ENCODE results near the gene DDR2. TPM values are rescaled to one million over a fixed set of nuclear protein-coding genes. Genes with fewer than 3 reads are reported as not detected.

The DDR2 gene
- total RNA-seq, 1 experiment from 2014 or later = 0.77 TPM

- no peak for TF ChIP-seq EZH2 (IDR thresholded peaks at IDR 0.05; ENCODE audit: low read length, unreplicated experiment)
- no peak for TF ChIP-seq CTCF (conservative IDR thresholded peaks at IDR 0.05; ENCODE audit: low read depth, low read length)
- TF ChIP-seq EZH2phosphoT487 (IDR thresholded peaks at IDR 0.05; ENCODE audit: borderline replicate concordance, low read length) = no peak
- H3K4me1 ChIP-seq (ENCODE audit: insufficient read depth, low read length) = peaks cover 23% of the 10 kb centered on the region
- DNase-seq (no peak), ATAC-seq (no peak)
- H3F3A ChIP-seq (ENCODE audit: low read length, unreplicated experiment) = no peaks in the 10 kb centered on the region
- no peak overlapping the region for H3K4me3 ChIP-seq (ENCODE audit: low read length)
- H2AFZ ChIP-seq (ENCODE audit: low read length) = no peak overlapping the region
- H3K27ac ChIP-seq (ENCODE audit: low read length) = no peak overlapping the region
- H3K9ac ChIP-seq (ENCODE audit: low read length) = no peak overlapping the region
- POLR2A ChIA-PET (ENCODE audit: unreplicated experiment) = no interaction called here
- CTCF ChIA-PET = no interaction called here
- intact Hi-C loops (cut with micrococcal nuclease) = loop anchor here (5.0 kb wide), 1 partner anchor 67 kb away; no protein-coding TSS in a partner anchor
- H3K9me2 ChIP-seq (replicated peaks; ENCODE audit: low read length) = no peaks in the 10 kb centered on the region
- H3K4me2 ChIP-seq (ENCODE audit: low read length) = no peak overlapping the region
- peaks cover 3% of the 10 kb centered on the region; the same call in 1 of the 2 replicates for H3K9me3 ChIP-seq (ENCODE audit: low read length)
- BruUV-seq (replicated peaks) = no TSS peak
- H3K36me3 ChIP-seq (ENCODE audit: low read depth, low read length) = peaks cover 4% of the 10 kb centered on the region; the same call in 1 of the 2 replicates
- no peaks in the 10 kb centered on the region for H3K27me3 ChIP-seq (ENCODE audit: low read length)
- H3K79me2 ChIP-seq (ENCODE audit: low read length) = no peaks in the 10 kb centered on the region
- no peaks in the 10 kb centered on the region for H4K20me1 ChIP-seq (ENCODE audit: low read length)
These were observed 47.0 kb downstream of the DDR2 start for GRCh38 chr1:162679298-162679697.

- H3K9me2 ChIP-seq (replicated peaks; ENCODE audit: low read length) = no peaks in the 10 kb centered on the region
- peak; percentile 32 for DNase-seq
- H4K20me1 ChIP-seq (ENCODE audit: low read length) = no peaks in the 10 kb centered on the region
- TF ChIP-seq CTCF (conservative IDR thresholded peaks at IDR 0.05; ENCODE audit: low read depth, low read length) (no peak), EZH2phosphoT487 (IDR thresholded peaks at IDR 0.05; ENCODE audit: borderline replicate concordance, low read length) (no peak), EZH2 (IDR thresholded peaks at IDR 0.05; ENCODE audit: low read length, unreplicated experiment) (no peak)
- no peaks in the 10 kb centered on the region for H3K27me3 ChIP-seq (ENCODE audit: low read length)
- no peak for ATAC-seq
- H3K4me3 ChIP-seq (ENCODE audit: low read length) = no peak overlapping the region
- H3K9me3 ChIP-seq (ENCODE audit: low read length) = peaks cover 3% of the 10 kb centered on the region; the same call in 1 of the 2 replicates
- H3K27ac ChIP-seq (ENCODE audit: low read length) = no peak overlapping the region
- no peak overlapping the region for H3K9ac ChIP-seq (ENCODE audit: low read length)
- H3K79me2 ChIP-seq (ENCODE audit: low read length) = no peaks in the 10 kb centered on the region
- H3F3A ChIP-seq (ENCODE audit: low read length, unreplicated experiment) = no peaks in the 10 kb centered on the region
- CTCF ChIA-PET = no interaction called here
- peaks cover 4% of the 10 kb centered on the region; the same call in 1 of the 2 replicates for H3K36me3 ChIP-seq (ENCODE audit: low read depth, low read length)
- H2AFZ ChIP-seq (ENCODE audit: low read length) = no peak overlapping the region
- POLR2A ChIA-PET (ENCODE audit: unreplicated experiment) = interaction anchor here (0.7 kb wide), 1 partner anchor 17 kb away, joined by 4 read pairs; no protein-coding TSS in a partner anchor
- H3K4me1 ChIP-seq (ENCODE audit: insufficient read depth, low read length) = peaks cover 22% of the 10 kb centered on the region
- intact Hi-C loops (cut with micrococcal nuclease) = no loop called here
- no TSS peak for BruUV-seq (replicated peaks)
- H3K4me2 ChIP-seq (ENCODE audit: low read length) = no peak overlapping the region
These were observed 48.3 kb downstream of the DDR2 start for GRCh38 chr1:162680419-162681121.

- TF ChIP-seq EZH2phosphoT487 (IDR thresholded peaks at IDR 0.05; ENCODE audit: borderline replicate concordance, low read length) = no peak
- no TSS peak for BruUV-seq (replicated peaks)
- Histone ChIP-seq H3K27me3 (ENCODE audit: low read length) (no peaks in the 10 kb centered on the region), H3K9ac (ENCODE audit: low read length) (no peak overlapping the region), H3K9me3 (ENCODE audit: low read length) (peaks cover 3% of the 10 kb centered on the region; the same call in 1 of the 2 replicates), H3F3A (ENCODE audit: low read length, unreplicated experiment) (no peaks in the 10 kb centered on the region), H3K4me1 (ENCODE audit: insufficient read depth, low read length) (peaks cover 18% of the 10 kb centered on the region), H3K36me3 (ENCODE audit: low read depth, low read length) (peaks cover 4% of the 10 kb centered on the region; the same call in 1 of the 2 replicates), H3K27ac (ENCODE audit: low read length) (no peak overlapping the region), H4K20me1 (ENCODE audit: low read length) (no peaks in the 10 kb centered on the region), H3K9me2 (replicated peaks; ENCODE audit: low read length) (no peaks in the 10 kb centered on the region), H3K4me3 (ENCODE audit: low read length) (no peak overlapping the region), H3K4me2 (ENCODE audit: low read length) (no peak overlapping the region), H3K79me2 (ENCODE audit: low read length) (no peaks in the 10 kb centered on the region), H2AFZ (ENCODE audit: low read length) (no peak overlapping the region)
- CTCF ChIA-PET = no interaction called here
- ATAC-seq = no peak
- POLR2A ChIA-PET (ENCODE audit: unreplicated experiment) = no interaction called here
- no peak for DNase-seq
- intact Hi-C loops (cut with micrococcal nuclease) = no loop called here
These were observed 48.8 kb downstream of the DDR2 start for GRCh38 chr1:162681122-162681436.

Data from PC-3 (cell line).